ENCODE results near the gene RPL27A.

Gene RPL27A

DNA sequence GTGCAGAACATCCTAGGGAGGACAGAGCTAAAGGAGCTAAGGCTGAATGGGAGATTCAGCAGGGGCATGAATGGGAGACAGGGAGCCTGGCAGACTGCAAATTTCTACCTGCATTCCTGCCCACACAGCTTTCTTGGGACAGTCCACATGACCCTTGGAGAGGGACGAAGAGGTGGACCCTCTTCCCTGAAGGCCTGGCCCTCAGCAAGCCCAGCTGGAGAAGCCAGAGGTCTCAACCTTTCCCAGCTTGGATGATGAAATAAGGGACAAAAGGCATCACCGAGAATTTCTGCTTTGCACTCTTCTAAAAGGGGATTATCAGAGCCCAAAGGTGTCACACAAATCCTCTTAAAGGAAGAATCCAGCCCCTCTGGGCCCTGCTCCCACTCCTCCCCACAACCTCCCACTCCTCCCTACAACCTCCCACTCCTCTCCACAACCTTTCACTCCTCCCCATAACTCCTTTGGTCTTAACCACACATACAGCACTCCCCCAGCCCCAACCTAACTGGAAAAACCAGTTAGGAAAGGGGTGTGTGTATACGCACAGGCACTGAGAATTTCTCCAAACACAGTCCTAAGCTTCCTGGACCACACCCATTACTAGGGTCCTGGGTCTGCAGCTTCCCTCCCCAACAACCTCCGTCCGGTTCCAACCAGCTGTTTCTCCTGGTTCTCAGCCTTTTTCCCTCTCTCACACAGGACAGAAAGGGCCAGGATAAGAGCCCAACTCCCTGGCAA is 38.4 kb downstream of the RPL27A start:
- H2AFZ ChIP-seq (ENCODE audit: low read depth, low read length) = no peak overlapping the region
- H3K9ac ChIP-seq (ENCODE audit: low read length) = no peak overlapping the region
- no peak overlapping the region for H3K4me2 ChIP-seq (ENCODE audit: low read length)
- no peak overlapping the region for H3K27ac ChIP-seq (ENCODE audit: low read length)
- no peaks in the 10 kb centered on the region for H3K9me3 ChIP-seq (ENCODE audit: insufficient read depth, low read length)
- H3K4me1 ChIP-seq (ENCODE audit: low read length) = peaks cover 17% of the 10 kb centered on the region
- H3K79me2 ChIP-seq (ENCODE audit: low read length) = no peaks in the 10 kb centered on the region
- no peak for TF ChIP-seq EZH2phosphoT487 (IDR thresholded peaks at IDR 0.05; ENCODE audit: low read depth)
- TF ChIP-seq, protein P1, sequence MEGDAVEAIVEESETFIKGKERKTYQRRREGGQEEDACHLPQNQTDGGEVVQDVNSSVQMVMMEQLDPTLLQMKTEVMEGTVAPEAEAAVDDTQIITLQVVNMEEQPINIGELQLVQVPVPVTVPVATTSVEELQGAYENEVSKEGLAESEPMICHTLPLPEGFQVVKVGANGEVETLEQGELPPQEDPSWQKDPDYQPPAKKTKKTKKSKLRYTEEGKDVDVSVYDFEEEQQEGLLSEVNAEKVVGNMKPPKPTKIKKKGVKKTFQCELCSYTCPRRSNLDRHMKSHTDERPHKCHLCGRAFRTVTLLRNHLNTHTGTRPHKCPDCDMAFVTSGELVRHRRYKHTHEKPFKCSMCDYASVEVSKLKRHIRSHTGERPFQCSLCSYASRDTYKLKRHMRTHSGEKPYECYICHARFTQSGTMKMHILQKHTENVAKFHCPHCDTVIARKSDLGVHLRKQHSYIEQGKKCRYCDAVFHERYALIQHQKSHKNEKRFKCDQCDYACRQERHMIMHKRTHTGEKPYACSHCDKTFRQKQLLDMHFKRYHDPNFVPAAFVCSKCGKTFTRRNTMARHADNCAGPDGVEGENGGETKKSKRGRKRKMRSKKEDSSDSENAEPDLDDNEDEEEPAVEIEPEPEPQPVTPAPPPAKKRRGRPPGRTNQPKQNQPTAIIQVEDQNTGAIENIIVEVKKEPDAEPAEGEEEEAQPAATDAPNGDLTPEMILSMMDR (IDR thresholded peaks at IDR 0.05; ENCODE audit: low read depth, low read length) = no peak
- H3K27me3 ChIP-seq (ENCODE audit: low read depth, low read length) = peaks cover 4% of the 10 kb centered on the region; the same call in 1 of the 2 replicates
- no peak overlapping the region for H3K4me3 ChIP-seq (ENCODE audit: low read length)
- H3K36me3 ChIP-seq (replicated peaks; ENCODE audit: low read depth, low read length) = no peaks in the 10 kb centered on the region
- no peaks in the 10 kb centered on the region for H4K20me1 ChIP-seq (ENCODE audit: insufficient read depth, low read length)

DNA sequence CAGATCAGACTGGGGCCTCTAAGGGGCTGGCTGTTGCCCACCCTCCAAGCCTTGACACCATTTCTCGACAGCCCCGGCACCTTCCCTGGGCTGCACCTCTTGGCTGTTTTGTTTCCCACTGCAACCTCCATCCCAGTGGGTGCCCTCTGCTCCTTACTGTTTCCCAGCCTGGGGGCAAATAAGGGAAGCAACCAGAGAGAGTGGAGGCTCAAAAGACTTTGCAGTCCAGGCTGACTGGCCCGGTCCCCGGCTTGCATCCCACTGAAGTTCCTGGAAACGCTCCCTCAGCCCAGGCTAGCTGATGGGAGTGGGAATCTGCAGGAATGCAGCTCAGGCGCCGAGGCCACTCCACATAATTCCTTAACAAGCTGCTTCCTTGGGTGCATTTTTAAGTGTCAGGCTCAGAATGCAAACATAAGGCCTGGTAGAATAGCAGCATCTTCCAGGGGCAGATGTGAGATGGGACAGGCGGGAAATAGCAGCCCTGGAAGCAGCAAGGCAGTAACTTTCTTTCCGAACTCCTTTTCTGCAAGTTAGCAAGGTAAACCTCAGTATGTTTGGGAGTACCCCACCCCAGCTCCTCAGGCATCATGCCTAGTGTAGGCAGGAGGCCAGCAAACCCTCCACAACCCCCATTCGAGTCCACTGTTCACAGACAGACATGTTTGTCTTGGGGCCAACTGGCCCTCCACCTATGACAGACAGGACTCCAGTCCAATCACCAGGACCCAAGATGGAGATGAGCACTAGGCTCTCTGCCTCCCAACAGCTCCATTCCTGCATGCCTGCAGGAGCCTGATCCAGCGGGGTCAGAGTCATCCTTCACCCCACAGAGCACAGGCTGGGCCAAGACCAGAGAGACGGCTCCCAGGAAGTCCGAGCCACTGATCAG is 39.3 kb downstream of the RPL27A start:
- Histone ChIP-seq H3K4me1 (ENCODE audit: low read length) (peaks cover 17% of the 10 kb centered on the region), H3K27ac (ENCODE audit: low read length) (no peak overlapping the region), H3K4me2 (ENCODE audit: low read length) (no peak overlapping the region)

DNA sequence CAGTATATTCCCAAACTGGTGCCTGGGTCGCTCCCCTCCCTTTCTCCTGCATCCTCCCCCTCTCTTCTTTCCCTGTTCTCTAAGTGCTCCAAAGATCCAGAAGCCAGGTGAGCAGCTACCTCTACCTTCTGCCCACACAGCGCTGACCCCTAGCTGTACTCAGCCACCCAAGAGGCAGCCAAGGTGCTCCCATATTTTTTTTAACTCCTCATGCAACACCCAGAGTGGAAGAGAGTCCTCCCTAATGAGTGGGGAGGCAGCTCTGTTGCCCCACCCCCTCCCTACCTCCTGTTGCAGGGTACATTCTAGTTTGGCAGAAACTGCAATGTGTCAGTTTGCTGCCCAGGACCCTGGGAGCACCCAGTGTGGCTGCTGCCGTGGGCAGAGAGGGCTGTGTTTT is 40.2 kb downstream of the RPL27A start:
- Histone ChIP-seq H3K4me2 (ENCODE audit: low read length) (no peak overlapping the region), H3K79me2 (ENCODE audit: low read length) (no peaks in the 10 kb centered on the region)
- TF ChIP-seq, protein P1 (IDR thresholded peaks at IDR 0.05; ENCODE audit: low read depth, low read length) = no peak
- TF ChIP-seq EZH2phosphoT487 (IDR thresholded peaks at IDR 0.05; ENCODE audit: low read depth) = no peak

More for the DNA sequence above, 39.3 kb downstream of the RPL27A start:
- Histone ChIP-seq H3K36me3 (replicated peaks; ENCODE audit: low read depth, low read length) (no peaks in the 10 kb centered on the region), H3K4me3 (ENCODE audit: low read length) (no peak overlapping the region), H2AFZ (ENCODE audit: low read depth, low read length) (no peak overlapping the region), H3K79me2 (ENCODE audit: low read length) (no peaks in the 10 kb centered on the region), H3K27me3 (ENCODE audit: low read depth, low read length) (peaks cover 4% of the 10 kb centered on the region; the same call in 1 of the 2 replicates), H4K20me1 (ENCODE audit: insufficient read depth, low read length) (no peaks in the 10 kb centered on the region), H3K9me3 (ENCODE audit: insufficient read depth, low read length) (no peaks in the 10 kb centered on the region), H3K9ac (ENCODE audit: low read length) (no peak overlapping the region)
- TF ChIP-seq EZH2phosphoT487 (IDR thresholded peaks at IDR 0.05; ENCODE audit: low read depth) = no peak
- TF ChIP-seq, protein P1 (IDR thresholded peaks at IDR 0.05; ENCODE audit: low read depth, low read length) = no peak

DNA sequence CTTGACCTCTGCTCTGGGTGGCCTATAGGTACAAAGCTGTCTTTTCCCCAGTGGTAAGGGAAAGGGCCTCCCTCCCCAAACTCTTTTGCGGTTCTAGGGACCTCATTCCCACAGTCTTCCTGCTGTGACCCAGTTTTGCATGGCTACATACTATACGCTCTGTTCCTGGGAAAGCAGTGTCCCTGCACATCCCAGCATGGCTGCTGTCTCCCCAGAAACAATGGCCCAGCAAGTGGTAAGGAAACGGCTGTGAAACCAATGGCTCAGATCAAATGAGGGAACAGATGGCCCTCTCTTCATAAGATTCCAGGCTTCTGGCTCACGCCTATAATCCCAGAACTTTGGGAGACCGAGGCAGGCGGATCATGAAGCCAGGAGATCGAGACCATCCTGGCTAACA is 41.1 kb downstream of the RPL27A start:
- Histone ChIP-seq H3K79me2 (ENCODE audit: low read length) (no peaks in the 10 kb centered on the region), H3K36me3 (replicated peaks; ENCODE audit: low read depth, low read length) (no peaks in the 10 kb centered on the region), H3K4me2 (ENCODE audit: low read length) (no peak overlapping the region), H3K27me3 (ENCODE audit: low read depth, low read length) (peaks cover 4% of the 10 kb centered on the region; the same call in 1 of the 2 replicates), H4K20me1 (ENCODE audit: insufficient read depth, low read length) (no peaks in the 10 kb centered on the region), H3K27ac (ENCODE audit: low read length) (no peak overlapping the region), H2AFZ (ENCODE audit: low read depth, low read length) (no peak overlapping the region), H3K4me1 (ENCODE audit: low read length) (peaks cover 3% of the 10 kb centered on the region), H3K9me3 (ENCODE audit: insufficient read depth, low read length) (no peaks in the 10 kb centered on the region), H3K9ac (ENCODE audit: low read length) (no peak overlapping the region), H3K4me3 (ENCODE audit: low read length) (no peak overlapping the region)
- TF ChIP-seq EZH2phosphoT487 (IDR thresholded peaks at IDR 0.05; ENCODE audit: low read depth) = no peak
- TF ChIP-seq, protein P1 (IDR thresholded peaks at IDR 0.05; ENCODE audit: low read depth, low read length) = no peak

More for the DNA sequence above, 40.2 kb downstream of the RPL27A start:
- Histone ChIP-seq H3K9ac (ENCODE audit: low read length) (no peak overlapping the region), H3K27ac (ENCODE audit: low read length) (no peak overlapping the region), H3K4me1 (ENCODE audit: low read length) (peaks cover 12% of the 10 kb centered on the region), H3K9me3 (ENCODE audit: insufficient read depth, low read length) (no peaks in the 10 kb centered on the region), H4K20me1 (ENCODE audit: insufficient read depth, low read length) (no peaks in the 10 kb centered on the region), H2AFZ (ENCODE audit: low read depth, low read length) (no peak overlapping the region), H3K36me3 (replicated peaks; ENCODE audit: low read depth, low read length) (no peaks in the 10 kb centered on the region), H3K4me3 (ENCODE audit: low read length) (no peak overlapping the region), H3K27me3 (ENCODE audit: low read depth, low read length) (peaks cover 4% of the 10 kb centered on the region; the same call in 1 of the 2 replicates)

Data from OCI-LY3 (cell line).